HG02763 (cell line): ENCODE measurements around the gene OR2T10.
A peak's percentile ranks its signal among the peaks of the same experiment; 100 is the strongest.
"Not testable (repeated sequence)": the region's sequence is repeated elsewhere in the genome, so short reads cannot be mapped to it uniquely, and the experiment has no call there.

Experiments used
- ATAC-seq: cut with Tn5 transposase; IDR thresholded peaks from one replicate; pipeline ENCODE4 v1.9.1; 2021; ENCODE audit warnings: mild to moderate bottlenecking, moderate library complexity; ENCODE audit not compliant: unreplicated experiment

Gene OR2T10

DNA sequence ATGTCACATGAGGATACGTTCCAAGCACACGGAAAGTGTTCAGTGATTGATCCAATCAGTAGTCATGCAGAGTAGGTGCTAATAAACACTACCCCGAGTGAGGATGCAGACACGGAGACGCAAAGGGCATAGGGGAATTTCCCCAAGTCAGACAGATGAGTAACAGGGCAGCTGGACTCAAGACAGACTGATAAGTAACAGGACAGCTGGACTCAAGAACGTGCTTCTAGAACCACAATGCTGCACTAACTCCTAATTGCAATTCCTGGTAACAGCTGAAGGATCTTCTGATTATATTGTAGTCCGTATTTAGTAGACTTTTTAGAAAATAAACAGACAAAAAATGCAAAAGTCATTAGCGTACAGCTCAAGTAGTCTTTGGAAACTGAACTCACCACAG, 1.9 kb upstream of the OR2T10 start:
- no peak for ATAC-seq

DNA sequence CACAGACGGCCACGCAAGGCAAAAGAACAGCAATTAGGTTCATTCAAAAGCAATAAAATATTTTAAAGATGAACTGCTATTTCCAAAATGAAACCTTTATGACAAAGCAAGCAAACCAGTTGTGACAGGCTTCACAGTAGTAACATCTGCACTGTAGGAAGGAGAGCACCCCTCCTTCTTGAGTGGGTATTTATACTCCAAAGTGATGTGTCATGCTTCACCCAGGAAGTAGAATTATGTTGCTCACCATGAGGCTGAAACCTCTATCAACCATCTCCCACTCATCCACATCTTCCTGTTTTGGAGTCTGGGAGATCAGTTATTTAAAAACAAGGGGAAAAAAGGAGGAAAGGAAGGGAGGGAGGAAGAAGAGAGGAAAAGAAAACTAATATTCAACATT, 885 bp downstream of the OR2T10 start:
- ATAC-seq, result no peak

DNA sequence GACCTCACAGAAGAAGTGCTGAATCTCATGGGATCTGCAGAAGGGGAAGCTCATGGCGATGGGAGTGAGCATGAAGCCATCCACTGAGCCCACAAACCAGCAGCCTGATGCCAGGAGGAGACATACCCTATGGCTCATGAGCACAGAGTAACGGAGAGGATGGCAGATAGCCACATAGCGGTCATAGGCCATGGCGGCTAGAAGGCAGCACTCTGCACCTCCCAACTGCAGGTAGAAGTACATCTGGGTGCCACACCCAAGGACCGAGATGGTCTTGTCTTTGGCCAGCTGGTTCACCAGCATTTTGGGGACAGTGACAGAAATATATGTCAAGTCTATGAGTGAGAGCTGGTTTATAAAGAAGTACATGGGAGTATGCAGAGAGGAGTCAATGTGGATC, 4.3 kb downstream of the OR2T10 start:
- no peak for ATAC-seq

DNA sequence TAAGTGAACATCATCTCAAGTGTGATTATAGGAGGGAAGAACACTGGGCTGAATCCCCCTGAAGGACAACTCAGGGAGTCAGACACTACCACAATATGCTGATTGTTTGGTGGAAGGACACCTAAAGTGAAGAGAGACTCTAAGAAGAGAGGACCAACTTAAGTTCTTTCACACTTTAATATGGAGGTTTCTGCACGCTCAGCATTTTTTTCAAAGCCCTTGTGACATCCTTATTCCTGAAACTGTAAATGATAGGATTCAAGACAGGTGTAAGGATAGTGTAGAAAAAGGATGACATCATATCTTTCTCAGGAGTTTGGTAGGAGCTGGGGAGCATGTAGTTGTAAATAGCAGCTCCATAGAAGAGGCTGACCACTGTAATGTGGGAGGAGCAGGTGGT, 4.8 kb downstream of the OR2T10 start:
- ATAC-seq, result no peak

DNA sequence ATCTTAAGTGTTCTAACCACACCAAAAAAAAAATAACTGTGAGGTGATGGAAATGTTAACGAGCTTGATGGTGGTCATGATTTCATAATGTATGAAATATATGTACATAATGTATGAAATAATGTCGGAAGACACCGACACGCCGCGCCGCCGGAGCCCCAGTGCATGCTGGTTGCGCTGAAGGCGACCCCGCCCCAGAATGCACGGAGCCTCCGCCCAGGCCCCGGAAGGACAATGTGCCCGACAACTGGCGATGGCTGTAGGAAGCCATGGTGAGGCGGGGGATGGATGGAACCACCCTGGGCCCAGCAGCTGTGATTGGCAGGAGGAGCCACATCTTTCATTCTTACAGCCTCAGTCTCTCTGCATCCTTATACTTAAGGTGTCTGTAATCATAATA, 7.4 kb downstream of the OR2T10 start:
- ATAC-seq, result no peak

DNA sequence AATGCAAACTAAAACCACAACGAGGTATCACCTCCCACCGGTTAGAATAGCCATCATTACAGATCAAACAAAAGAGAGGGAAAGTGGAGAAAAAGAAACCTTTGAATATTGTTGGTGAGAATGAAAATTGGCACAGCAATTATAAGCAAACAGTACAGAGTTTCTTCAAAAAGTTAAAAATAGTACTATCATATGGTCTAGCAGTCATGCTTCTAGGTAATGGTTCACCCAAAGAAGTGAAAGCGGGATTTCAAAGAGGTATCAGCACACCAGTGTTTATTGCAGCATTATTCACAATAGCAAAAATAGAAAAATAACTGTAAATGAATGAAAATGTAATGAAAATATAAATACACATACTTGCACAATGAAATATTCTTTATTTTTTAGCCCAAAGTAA, 8.2 kb downstream of the OR2T10 start:
- ATAC-seq, result no peak

DNA sequence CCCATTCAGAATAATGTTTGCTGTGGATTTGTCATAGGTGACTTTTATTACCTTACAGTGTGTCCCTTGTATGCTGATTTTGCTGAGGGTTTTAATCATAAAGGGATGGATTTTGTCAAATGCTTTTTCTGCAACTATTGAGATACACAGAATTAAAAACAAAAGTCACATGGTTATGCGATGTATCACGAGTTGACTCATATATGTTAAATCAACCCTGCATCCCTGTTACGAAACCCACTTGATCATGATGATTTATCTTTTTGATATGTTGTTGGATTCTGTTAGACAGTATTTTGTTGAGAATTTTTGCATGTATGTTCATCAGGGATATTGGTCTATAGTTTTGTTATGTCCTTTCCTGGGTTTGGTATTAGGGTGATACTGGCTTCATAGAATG, 12.2 kb downstream of the OR2T10 start:
- ATAC-seq, result no peak

DNA sequence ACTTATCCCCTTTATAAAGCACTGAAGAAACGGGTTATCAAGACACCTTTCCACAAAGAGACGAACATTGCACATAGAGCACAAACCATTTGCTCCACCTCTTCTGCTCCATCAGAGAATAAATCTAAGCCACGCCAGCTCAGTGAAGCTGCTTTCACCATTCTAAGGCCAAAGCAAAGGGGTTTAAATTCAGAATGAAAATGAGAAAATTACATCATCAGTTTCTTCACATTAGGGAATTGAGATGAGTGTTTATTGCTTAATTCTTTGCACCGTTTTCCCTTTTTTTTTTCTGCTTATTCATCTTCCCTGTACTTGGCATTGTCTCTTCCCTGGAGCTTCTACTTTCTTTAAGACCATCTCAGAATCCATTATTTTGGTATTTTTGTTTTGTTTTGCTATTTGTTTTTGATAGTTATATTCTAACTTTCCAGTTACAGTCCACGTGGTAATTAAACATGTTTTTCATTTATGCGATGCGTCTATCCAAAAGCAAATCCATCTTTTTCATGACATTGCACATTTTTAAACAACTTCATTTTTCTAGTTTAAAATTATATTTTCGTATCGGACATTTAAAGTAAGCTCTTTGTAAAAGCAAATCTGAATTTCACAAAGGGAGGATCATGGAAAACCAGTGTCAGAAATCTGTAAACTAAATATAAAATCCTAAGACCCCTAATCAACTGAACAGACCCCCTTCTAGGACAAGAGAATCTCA, 21.1 kb downstream of the OR2T10 start:
- no peak for ATAC-seq

DNA sequence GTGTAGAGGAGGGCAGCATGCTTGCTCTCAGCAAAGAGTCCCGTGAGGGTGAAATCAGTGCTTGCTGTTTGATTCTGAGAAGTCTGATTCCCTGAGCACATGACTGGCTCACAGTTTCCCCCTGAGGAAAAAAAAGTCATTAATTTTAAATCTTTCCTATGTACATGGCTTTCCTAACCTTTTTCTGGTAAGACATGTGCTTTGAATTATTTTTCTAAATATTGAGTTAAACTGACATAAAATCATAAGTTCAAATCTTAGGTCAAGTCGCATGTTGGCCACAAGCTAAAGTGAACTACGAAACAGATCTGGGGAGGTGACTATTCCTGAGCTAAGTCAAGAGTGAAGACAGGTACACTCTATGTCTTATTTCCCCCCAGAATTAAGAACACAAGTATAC, 22.8 kb downstream of the OR2T10 start, which contains the start of gene OR2T34:
TSS of gene OR2T34 (minus strand) at position 101 of the 400 bp plus-strand sequence. CDS start at position 101, 0 bp downstream.
- ATAC-seq, result not testable (repeated sequence)

DNA sequence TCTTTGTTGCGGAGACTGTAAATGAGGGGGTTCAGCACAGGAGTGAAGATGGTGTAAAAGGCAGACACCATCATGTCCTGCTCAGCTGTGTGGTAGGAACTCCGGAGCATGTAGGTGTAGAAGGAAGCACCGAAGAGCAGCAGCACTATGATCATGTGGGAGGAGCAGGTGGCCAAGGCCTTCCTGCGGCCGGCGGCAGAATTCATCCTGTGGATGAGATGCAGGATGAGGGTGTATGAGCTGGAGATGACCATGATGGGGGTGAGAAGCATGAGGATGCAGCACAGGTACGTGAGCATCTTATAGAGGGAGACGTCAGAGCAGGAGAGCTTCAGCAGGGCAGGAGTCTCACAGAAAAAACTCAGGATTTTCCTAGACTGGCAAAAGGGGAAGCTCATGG, 23.6 kb downstream of the OR2T10 start:
- ATAC-seq, result not testable (repeated sequence)

DNA sequence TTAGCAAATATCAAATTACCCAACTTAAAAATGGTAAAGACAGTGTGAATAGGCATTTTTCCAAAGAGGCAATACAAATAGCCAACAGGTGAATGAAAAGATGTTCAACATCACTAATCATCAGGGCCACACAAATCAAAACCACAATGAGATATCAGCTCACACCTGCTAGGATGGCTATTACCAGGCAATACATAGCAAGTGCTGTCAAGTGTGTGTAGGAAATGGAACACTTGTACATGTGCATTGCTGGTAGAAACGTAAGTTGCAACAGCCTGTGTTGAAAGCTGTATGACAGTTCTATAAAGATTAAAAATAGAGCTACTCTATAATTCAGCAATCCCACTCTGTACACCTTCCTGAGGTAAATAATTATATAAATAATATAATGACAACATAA, 25.5 kb downstream of the OR2T10 start:
- ATAC-seq, result not testable (repeated sequence)

DNA sequence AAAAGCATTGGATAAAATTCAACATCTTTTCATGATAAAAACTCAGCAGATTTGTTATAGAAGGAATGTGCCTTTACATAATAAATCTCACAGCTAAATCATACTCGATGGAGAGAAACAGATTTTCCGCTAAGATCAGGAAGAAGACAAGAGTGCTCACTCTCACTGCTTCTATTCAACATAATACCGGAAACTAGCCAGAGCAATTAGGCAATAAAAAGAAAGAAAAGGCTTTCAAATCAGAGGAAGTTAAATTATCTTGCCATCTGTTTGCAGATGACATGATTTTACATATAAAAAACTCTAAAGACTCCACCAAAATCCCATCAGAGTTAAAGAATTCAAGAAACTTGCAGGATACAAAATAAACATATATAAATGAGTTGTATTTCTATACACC, 26.7 kb downstream of the OR2T10 start:
- ATAC-seq, result not testable (repeated sequence)

DNA sequence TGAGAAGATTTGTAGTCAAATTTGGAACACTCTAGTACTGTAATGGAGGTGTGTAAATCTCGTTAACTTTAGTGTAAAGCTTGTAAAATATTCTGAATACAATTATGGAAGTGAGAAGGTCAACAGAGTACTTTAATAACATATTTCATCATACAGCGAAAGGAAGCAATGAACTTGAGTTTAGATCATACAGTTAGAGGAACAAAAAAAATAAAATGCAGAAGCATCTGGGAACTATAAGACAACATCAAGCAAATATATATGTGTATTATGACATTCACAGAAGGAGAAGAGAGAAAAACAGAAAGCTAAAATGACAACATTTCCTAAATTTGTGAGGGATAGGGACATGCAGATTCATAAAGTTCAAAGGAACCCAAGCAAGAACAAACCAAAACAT, 28.5 kb downstream of the OR2T10 start:
- not testable (repeated sequence) for ATAC-seq

DNA sequence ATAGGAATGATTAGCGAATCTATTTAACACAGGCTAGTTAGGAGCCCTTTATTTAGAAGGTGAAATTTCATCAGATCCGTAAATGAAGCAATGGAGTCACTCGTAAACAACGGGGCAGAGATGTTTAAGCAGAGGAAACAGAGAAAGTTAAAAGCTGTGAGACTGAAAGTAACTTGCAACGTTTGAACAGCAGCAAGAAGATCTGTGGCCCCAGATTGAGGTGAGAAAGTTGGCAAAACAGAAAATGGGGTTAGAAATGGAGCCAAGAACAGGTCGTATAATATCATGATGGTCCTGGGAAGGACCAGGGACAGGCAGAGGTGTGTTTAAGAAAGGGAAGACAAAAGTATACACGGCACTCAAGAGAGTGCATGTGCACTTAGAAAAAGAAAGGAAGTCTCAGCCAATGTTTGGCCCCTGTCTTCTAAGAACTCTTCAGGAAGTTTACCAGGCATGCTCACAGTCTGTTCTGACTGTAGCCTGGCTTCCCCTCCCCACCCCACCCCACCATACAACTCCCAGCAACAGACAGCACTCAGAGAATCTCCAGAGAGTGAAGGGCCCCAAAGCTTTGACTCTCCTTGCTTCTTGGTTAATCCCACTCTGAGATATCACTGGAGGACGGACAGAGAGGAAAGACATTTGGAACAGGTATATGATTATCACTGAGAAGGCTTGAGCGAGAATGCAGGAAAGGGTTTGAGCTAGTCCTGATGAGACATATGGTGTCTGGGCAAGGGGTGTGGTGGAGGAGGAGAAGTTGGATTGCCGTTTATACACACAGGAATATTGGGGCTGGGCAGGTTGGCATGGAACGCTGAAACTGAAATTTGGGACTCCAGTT, 31.7 kb downstream of the OR2T10 start:
- peak; percentile 66 for ATAC-seq

DNA sequence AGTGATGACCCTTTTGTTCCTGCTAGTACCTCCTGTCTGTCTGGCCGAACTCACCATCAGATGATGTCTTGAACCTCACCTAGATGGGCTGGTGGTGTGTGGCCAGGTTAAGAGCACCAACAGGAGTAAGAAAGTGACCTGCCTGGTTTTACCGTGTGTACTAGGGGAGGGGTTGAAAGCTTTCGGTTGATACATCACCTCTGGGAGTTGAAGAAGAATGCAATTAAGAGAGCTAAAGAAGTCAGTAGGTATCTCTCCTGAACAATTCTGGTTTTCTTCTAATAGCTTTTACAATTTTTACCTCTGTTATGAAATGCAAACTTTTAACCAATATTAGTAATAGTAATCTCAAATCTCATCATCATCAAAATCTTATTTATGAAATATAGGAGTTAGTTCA, 34.8 kb downstream of the OR2T10 start, which contains the start of gene OR2T29:
TSS of gene OR2T29 (minus strand) at position 101 of the 400 bp plus-strand sequence. CDS start 3,281 bp downstream, outside the sequence.
- ATAC-seq, result not testable (repeated sequence)

DNA sequence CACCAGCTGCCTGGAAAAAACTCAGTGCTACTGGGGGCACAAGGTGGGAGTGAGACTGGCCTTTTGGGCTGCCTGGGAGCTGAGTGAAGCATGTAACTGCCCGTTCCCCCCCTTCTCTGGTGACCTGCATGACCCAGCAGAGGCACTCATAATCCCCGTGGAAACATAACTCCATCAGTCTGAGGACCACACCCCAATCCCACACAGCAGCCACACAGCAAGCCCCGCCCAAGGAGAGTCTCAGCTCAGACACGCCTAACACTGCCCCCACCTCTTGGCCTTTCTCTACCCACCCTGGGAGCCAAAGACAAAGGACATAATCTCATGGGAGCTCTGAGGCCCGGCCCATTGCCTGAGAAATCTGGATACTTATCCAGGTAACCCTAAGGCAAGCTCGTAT, 46.5 kb downstream of the OR2T10 start:
- not testable (repeated sequence) for ATAC-seq

DNA sequence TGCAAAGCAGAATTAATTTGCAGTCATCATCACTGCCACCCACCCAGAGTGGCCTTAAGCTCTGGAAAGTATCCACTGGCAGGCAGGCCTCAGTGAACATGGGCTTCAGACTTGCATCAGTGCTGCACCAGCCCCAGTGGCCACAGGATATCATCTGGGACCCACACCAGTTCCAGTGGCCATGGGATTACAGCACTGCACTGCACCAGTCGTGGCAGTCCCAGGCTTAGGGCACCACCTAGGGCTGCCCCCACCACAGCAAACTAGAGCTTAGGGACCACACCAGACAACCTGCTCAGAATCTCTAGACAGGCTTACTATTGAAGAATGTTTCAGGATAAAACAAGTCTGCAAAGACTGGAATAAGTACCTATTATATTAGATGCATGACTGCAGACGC, 50.1 kb downstream of the OR2T10 start:
- ATAC-seq, result not testable (repeated sequence)
